K562 (cell line): ENCODE results near the gene CHRNE. TPM values are rescaled to one million over a fixed set of nuclear protein-coding genes. Genes with fewer than 3 reads are reported as not detected.

Experiments
- ATAC-seq: fragments of 200-7000 bp; cut with Tn5 transposase; 3 replicates; pipeline ENCODE4 v1.9.1; 2020; ENCODE audit warnings: moderate library complexity
- BruUV-seq: library from RNA; stranded (reverse); fragments of 400-500 nt; replicated peaks from 2 replicates; lab custom pipeline; 2021; lab: Mats Ljungman, UMichigan
- CTCF ChIA-PET: fragments of 300-600 bp; formaldehyde crosslinking; extraction: SDS; loops from one replicate; lab custom pipeline; 2021; ENCODE audit warnings: low intra/inter-chr PET ratio; lab: Yijun Ruan, JAX
- POLR2A ChIA-PET: fragments of 300-600, 350-650 bp; sonication (Branson Sonifier 250); formaldehyde crosslinking; extraction: SDS; loops from one replicate; lab custom pipeline; 2021; ENCODE audit warnings: antibody characterized with exemption, inconsistent platforms; lab: Yijun Ruan, JAX
- DNase-seq, 4 experiments: peaks; one replicate each; pipeline versions ENCODE4 v3.0.0 to v3.0.0-alpha.2; 2011 to 2018; ENCODE audit warnings: low spot score in 3 of 4, mixed read lengths in 3 of 4; ENCODE audit errors: extremely low read depth in 1 of 4
- FAIRE-seq: peaks from 2 replicates; lab custom pipeline; 2011; peaks lifted over from hg19 to GRCh38; lab: Jason Lieb, UNC
- H2AFZ ChIP-seq: 2 replicates; pipeline ENCODE4 v1.6.0; 2011; ENCODE audit warnings: low read depth, low read length, control low read depth, inconsistent platforms
- H3K27ac ChIP-seq: fragments of 200-600 bp; 3 replicates; pipeline ENCODE4 v1.8.0; 2011; ENCODE audit warnings: low read depth, mild to moderate bottlenecking, control low read depth, inconsistent platforms, low read length, moderate library complexity, mixed read lengths; ENCODE audit errors: extremely low read depth
- H3K27me3 ChIP-seq, 2 experiments: fragments of 300-600 bp in 1 of 2; 2 replicates in 1 of 2; 3 replicates in 1 of 2; pipeline versions ENCODE4 v1.6.0 to v1.8.0; 2011; ENCODE audit warnings: inconsistent platforms in 2 of 2, low read length in 2 of 2, mild to moderate bottlenecking in 1 of 2, mixed read lengths in 1 of 2, moderate library complexity in 1 of 2; ENCODE audit not compliant: control insufficient read depth in 2 of 2, insufficient read depth in 2 of 2
- H3K36me3 ChIP-seq: fragments of 300-600 bp; 3 replicates; pipeline ENCODE4 v1.8.0; 2011; ENCODE audit warnings: mild to moderate bottlenecking, low read length, inconsistent platforms; ENCODE audit not compliant: control insufficient read depth, insufficient read depth
- H3K4me1 ChIP-seq, 2 experiments: fragments of 200-600 bp in 1 of 2; replicated peaks in 1 of 2; 2 replicates in 1 of 2; 3 replicates in 1 of 2; pipeline versions ENCODE4 v1.5.1 to v1.8.0; 2011; ENCODE audit warnings: inconsistent platforms in 2 of 2, low read length in 2 of 2, mild to moderate bottlenecking in 1 of 2, mixed read lengths in 1 of 2, moderate library complexity in 1 of 2; ENCODE audit not compliant: control insufficient read depth in 2 of 2, insufficient read depth in 2 of 2
- H3K4me2 ChIP-seq: 2 replicates; pipeline ENCODE4 v1.6.1; 2011; ENCODE audit warnings: low read length, control low read depth, inconsistent platforms, mixed read lengths; ENCODE audit not compliant: insufficient read depth
- H3K4me3 ChIP-seq: fragments of 200-600 bp; sonication (generic), shearing (Covaris generic); 2 replicates; pipeline ENCODE4 v1.5.1; 2016; ENCODE audit warnings: control low read depth, inconsistent platforms
- H3K79me2 ChIP-seq: fragments of 200-600 bp; 3 replicates; pipeline ENCODE4 v1.8.0; 2011; ENCODE audit warnings: low read length, inconsistent platforms; ENCODE audit not compliant: control insufficient read depth, insufficient read depth
- H3K9ac ChIP-seq, 2 experiments: 2 replicates each; pipeline versions ENCODE4 v1.6.0 to v1.6.1; 2011; ENCODE audit warnings: low read depth in 2 of 2, low read length in 2 of 2, control low read depth in 1 of 2, inconsistent platforms in 1 of 2, mild to moderate bottlenecking in 1 of 2, mixed read lengths in 1 of 2; ENCODE audit not compliant: insufficient read depth in 1 of 2
- H3K9me1 ChIP-seq: one replicate; pipeline ENCODE4 v1.6.0; 2011; ENCODE audit warnings: inconsistent platforms, mild to moderate bottlenecking, low read length, moderate library complexity; ENCODE audit not compliant: control insufficient read depth, insufficient read depth
- H3K9me3 ChIP-seq: replicated peaks from 2 replicates; pipeline ENCODE4 v1.5.1; 2011; ENCODE audit warnings: low read depth, low read length, inconsistent platforms; ENCODE audit not compliant: control insufficient read depth, insufficient read depth
- H4K20me1 ChIP-seq: replicated peaks from 2 replicates; pipeline ENCODE4 v1.6.1; 2011; ENCODE audit warnings: low read length, inconsistent platforms, mixed read lengths; ENCODE audit not compliant: control insufficient read depth, insufficient read depth
- ATF2 ChIP-seq: sonication (generic); formaldehyde crosslinking; IDR thresholded peaks from 2 replicates; pipeline ENCODE4 v1.8.1; 2022; ENCODE audit warnings: missing genetic modification reagents
- BACH1 ChIP-seq: fragments of 200-800 bp; sonication (Bioruptor generic); IDR thresholded peaks from 2 replicates; pipeline ENCODE4 v1.6.1; 2016; ENCODE audit warnings: missing genetic modification characterization, missing compliant biosample characterization
- CEBPG ChIP-seq, 3 experiments: fragments of 200-800 bp in 1 of 3; sonication (Bioruptor generic) in 1 of 3; sonication (generic) in 1 of 3; formaldehyde crosslinking in 1 of 3; IDR thresholded peaks in 2 of 3; conservative IDR thresholded peaks in 1 of 3; 2 replicates each; pipeline versions ENCODE4 v1.6.1 to v1.8.0; 2016 to 2022; ENCODE audit warnings: missing compliant biosample characterization in 2 of 3, missing genetic modification characterization in 2 of 3, mild to moderate bottlenecking in 1 of 3, missing genetic modification reagents in 1 of 3
- DACH1 ChIP-seq: fragments of 450-650 bp; IDR thresholded peaks from 2 replicates; pipeline ENCODE4 v1.6.1; 2018; ENCODE audit not compliant: partially characterized antibody
- FOXJ3 ChIP-seq: sonication (generic); formaldehyde crosslinking; IDR thresholded peaks from 2 replicates; pipeline ENCODE4 v1.4.0; 2020; ENCODE audit warnings: mild to moderate bottlenecking, missing genetic modification reagents
- PRMT5 ChIP-seq: sonication (generic); formaldehyde crosslinking; IDR thresholded peaks from 2 replicates; pipeline ENCODE4 v1.5.0; 2020; ENCODE audit warnings: missing genetic modification reagents
- RBM17 ChIP-seq: fragments of 200-400 bp; formaldehyde crosslinking; IDR thresholded peaks from 2 replicates; pipeline ENCODE4 v1.6.1; 2017; ENCODE audit warnings: low read depth, mild to moderate bottlenecking, low read length, borderline replicate concordance
- SIN3B ChIP-seq: fragments of 450-650 bp; IDR thresholded peaks from 2 replicates; pipeline ENCODE4 v1.6.1; 2017; ENCODE audit warnings: low read depth, mild to moderate bottlenecking, moderate library complexity
- ZNF184 ChIP-seq: sonication (generic); formaldehyde crosslinking; IDR thresholded peaks from 2 replicates; pipeline ENCODE4 v1.5.0; 2020; ENCODE audit warnings: missing genetic modification reagents
- ZNF263 ChIP-seq: sonication (generic); formaldehyde crosslinking; IDR thresholded peaks from 2 replicates; pipeline ENCODE4 v1.8.0; 2022; ENCODE audit warnings: mild to moderate bottlenecking, missing genetic modification reagents, borderline replicate concordance
- ZNF583 ChIP-seq: fragments of 250-450 bp; sonication (Bioruptor Pico); IDR thresholded peaks from 2 replicates; pipeline ENCODE4 v1.4.0; 2020
- ZSCAN29 ChIP-seq: fragments of 450-650 bp; IDR thresholded peaks from 2 replicates; pipeline ENCODE4 v1.6.1; 2017
- WGBS: fragments of 100-300 bp; shearing (Covaris generic); methylation state at CpG from one replicate; pipeline ENCODE4 v1.1.6; 2016; ENCODE audit warnings: low coverage, mixed read lengths; ENCODE audit not compliant: insufficient coverage; ENCODE audit errors: missing lambda C conversion rate; 5-methylcytosine and 5-hydroxymethylcytosine counted together
- in situ Hi-C: fragments of 300-500 bp; cut with MboI; formaldehyde crosslinking; loops from 4 replicates; pipeline ENCODE4 v1.15.0; 2018; ENCODE audit warnings: inconsistent platforms, mixed read lengths
- intact Hi-C: fragments of 100-400 bp; cut with micrococcal nuclease; formaldehyde crosslinking; loops from 2 replicates; pipeline ENCODE4 v1.14.2; 2022
- polyA plus RNA-seq, 8 experiments: library from polyadenylated mRNA; depleted of rRNA in 4 of 8; stranded (reverse) in 5 of 8; unstranded in 3 of 8; fragments of >200 nt; fragmentation: Nextera tagmentation in 2 of 8; fragmentation: Illumina TruSeq in 1 of 8; extraction: Ambion mirVana in 2 of 8; extraction: Trizol in 1 of 8; gene quantifications; 2 replicates each; pipeline versions ENCODE4 v1.2.1 to v1.2.3, GENCODE V29; 2011 to 2014; ENCODE audit warnings: inconsistent platforms in 1 of 8, missing spikeins in 1 of 8
- total RNA-seq, 7 experiments: library from RNA; depleted of rRNA in 6 of 7; stranded (reverse); fragments of >200 nt in 6 of 7; fragmentation: Illumina TruSeq in 2 of 7; extraction: Trizol in 2 of 7; gene quantifications; 2 replicates each; pipeline versions ENCODE4 v1.2.1 to v1.2.3, GENCODE V29; 2011 to 2021; ENCODE audit warnings: low replicate concordance in 1 of 7
- TF ChIP-seq, protein P1 (sequence below), 2 experiments: fragments of 450-650 bp; IDR thresholded peaks; 2 replicates each; pipeline ENCODE4 v1.6.1; 2016; ENCODE audit warnings: mild to moderate bottlenecking in 2 of 2, borderline replicate concordance in 1 of 2, low read depth in 1 of 2, moderate library complexity in 1 of 2

CHRNE gene
- total and polyA plus RNA-seq, 9 of the 15 experiments (the other 6 are each of a cell fraction or from before 2014, with no cell fraction given): not detected

GRCh38 chr17:4849011-4849536, 53.8 kb downstream of the CHRNE start:
- DNase-seq (no peak), FAIRE-seq (no peak), ATAC-seq (no peak)
- no peaks in the 10 kb centered on the region for H3K27me3 ChIP-seq
- no peaks in the 10 kb centered on the region for H3K9me3 ChIP-seq
- H2AFZ ChIP-seq: no peak overlapping the region
- peaks cover 3% of the 10 kb centered on the region for H3K9me1 ChIP-seq
- no peak overlapping the region for H3K4me2 ChIP-seq
- H3K4me1 ChIP-seq: peaks cover 2% of the 10 kb centered on the region in 2 experiments; a peak in 2 of 5 replicates
- intact Hi-C loops: no loop called here
- peaks cover 21% of the 10 kb centered on the region; the same call in 2 of the 3 replicates for H3K36me3 ChIP-seq
- H3K9ac ChIP-seq: no peak overlapping the region
- WGBS: 90% methylated on average over 2 of the region's 5 CpGs
- no peak overlapping the region for H3K4me3 ChIP-seq
- no peak overlapping the region for H3K27ac ChIP-seq
- ChIA-PET POLR2A (interaction anchor here (0.6 to 1.0 kb wide), 2 partner anchors 12 to 1574 kb away, joined by 3 read pairs; no protein-coding TSS in a partner anchor), CTCF (interaction anchor here (0.7 kb wide), 1 partner anchor 192 kb away, joined by 3 read pairs; no protein-coding TSS in a partner anchor)
- H3K79me2 ChIP-seq: peaks cover 75% of the 10 kb centered on the region
- no TSS peak for BruUV-seq
- H4K20me1 ChIP-seq: peaks cover 20% of the 10 kb centered on the region
- in situ Hi-C loops: no loop called here
- no peak for TF ChIP-seq ZNF184
- TF ChIP-seq ZNF263 (CRISPR knock-in tag): no peak
- no peak for TF ChIP-seq FOXJ3 (CRISPR knock-in tag)
- no peak for TF ChIP-seq RBM17
- no peak for TF ChIP-seq BACH1 (tag)
- no peak for TF ChIP-seq ZSCAN29
- TF ChIP-seq, protein P1, sequence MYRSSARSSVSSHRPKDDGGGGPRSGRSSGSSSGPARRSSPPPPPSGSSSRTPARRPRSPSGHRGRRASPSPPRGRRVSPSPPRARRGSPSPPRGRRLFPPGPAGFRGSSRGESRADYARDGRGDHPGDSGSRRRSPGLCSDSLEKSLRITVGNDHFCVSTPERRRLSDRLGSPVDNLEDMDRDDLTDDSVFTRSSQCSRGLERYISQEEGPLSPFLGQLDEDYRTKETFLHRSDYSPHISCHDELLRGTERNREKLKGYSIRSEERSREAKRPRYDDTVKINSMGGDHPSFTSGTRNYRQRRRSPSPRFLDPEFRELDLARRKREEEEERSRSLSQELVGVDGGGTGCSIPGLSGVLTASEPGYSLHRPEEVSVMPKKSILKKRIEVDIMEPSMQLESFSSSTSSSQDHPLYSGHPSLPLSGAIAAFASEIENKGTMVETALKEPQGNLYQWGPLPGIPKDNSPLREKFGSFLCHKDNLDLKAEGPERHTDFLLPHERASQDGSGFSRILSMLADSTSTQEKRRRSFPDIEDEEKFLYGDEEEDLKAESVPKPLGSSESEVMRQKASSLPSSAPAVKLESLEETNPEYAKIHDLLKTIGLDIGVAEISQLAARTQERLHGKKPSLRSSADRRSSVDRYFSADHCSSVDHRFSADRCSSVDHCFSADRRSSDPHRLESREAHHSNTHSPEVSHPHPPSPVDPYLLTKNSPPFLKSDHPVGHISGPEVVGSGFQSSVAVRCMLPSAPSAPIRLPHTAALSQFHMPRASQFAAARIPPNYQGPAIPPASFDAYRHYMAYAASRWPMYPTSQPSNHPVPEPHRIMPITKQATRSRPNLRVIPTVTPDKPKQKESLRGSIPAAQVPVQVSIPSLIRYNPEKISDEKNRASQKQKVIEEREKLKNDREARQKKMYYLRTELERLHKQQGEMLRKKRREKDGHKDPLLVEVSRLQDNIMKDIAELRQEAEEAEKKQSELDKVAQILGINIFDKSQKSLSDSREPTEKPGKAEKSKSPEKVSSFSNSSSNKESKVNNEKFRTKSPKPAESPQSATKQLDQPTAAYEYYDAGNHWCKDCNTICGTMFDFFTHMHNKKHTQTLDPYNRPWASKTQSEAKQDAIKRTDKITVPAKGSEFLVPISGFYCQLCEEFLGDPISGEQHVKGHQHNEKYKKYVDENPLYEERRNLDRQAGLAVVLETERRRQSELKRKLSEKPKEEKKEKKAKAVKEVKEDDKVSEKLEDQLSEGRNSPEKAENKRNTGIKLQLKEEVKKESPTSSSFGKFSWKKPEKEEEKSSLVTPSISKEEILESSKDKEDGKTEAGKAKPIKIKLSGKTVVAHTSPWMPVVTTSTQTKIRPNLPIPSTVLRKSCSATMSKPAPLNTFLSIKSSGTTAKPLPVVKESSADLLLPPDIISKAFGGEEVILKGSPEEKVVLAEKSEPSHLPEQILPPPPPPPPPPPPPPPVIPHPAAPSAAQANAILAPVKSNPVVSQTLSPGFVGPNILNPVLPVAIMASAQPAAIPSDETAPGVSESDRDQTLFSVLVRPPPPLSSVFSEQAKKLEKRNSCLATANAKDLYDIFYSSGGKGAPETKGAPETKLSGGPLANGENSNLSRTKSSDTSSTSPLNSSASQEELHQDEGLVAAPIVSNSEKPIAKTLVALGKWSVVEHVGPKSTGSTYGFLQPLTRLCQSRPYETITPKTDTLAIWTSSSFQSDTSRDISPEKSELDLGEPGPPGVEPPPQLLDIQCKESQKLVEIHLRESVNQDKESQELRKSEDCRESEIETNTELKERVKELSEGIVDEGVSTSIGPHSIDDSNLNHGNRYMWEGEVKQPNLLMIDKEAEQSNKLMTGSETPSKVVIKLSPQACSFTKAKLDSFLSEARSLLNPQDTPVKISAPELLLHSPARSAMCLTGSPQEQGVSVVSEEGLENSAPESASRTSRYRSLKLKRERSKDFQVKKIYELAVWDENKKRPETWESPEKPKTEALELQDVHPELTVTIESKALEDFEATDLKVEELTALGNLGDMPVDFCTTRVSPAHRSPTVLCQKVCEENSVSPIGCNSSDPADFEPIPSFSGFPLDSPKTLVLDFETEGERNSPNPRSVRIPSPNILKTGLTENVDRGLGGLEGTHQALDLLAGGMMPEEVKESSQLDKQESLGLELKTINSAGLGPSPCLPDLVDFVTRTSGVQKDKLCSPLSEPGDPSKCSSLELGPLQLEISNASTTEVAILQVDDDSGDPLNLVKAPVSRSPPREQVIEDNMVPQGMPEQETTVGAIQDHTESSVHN (IDR thresholded peaks at IDR 0.05; ENCODE audit: borderline replicate concordance in 1 of 2, low read depth in 1 of 2): no peak
- no peak for TF ChIP-seq PRMT5 (CRISPR knock-in tag)
- TF ChIP-seq SIN3B: no peak
- no peak for TF ChIP-seq ZNF583 (CRISPR knock-in tag)
- TF ChIP-seq ATF2 (CRISPR knock-in tag): no peak
- no peak for TF ChIP-seq DACH1
- no peak for TF ChIP-seq CEBPG (CRISPR knock-in tag; IDR thresholded peaks at IDR 0.05)
- no peak for TF ChIP-seq CEBPG (tag; conservative IDR thresholded peaks at IDR 0.05 in 1 of 2, IDR thresholded peaks at IDR 0.05 in 1 of 2)
